Heart right ventricle (tissue), 16 donors: ENCODE measurements around the gene NSG1. TPM values are rescaled to one million over a fixed set of nuclear protein-coding genes. Genes with fewer than 3 reads are reported as not detected.

Experiments used
- ATAC-seq, 8 donors: fragments of 200-7000 bp; cut with Tn5 transposase; one replicate each; pipeline ENCODE4 v1.9.1; 2020; ENCODE audit warnings: mild to moderate bottlenecking in 8 of 8, moderate library complexity in 8 of 8, moderate number of reproducible peaks in 1 of 8
- DNase-seq, 2 donors: peaks; one replicate each; pipeline ENCODE4 v3.0.0-alpha.2; 2020
- H3K27ac ChIP-seq, 10 donors: fragments of 200-600 bp; sonication (generic) in 2 of 10; one replicate each; pipeline versions ENCODE4 v1.5.0 to v1.8.0; 2020 to 2022; ENCODE audit warnings: mild to moderate bottlenecking in 3 of 10
- H3K27me3 ChIP-seq, 7 donors: fragments of 200-600 bp; one replicate each; pipeline ENCODE4 v1.8.0; 2021 to 2022; ENCODE audit warnings: mild to moderate bottlenecking in 2 of 7
- H3K36me3 ChIP-seq, 9 donors: fragments of 200-600 bp; sonication (generic) in 1 of 9; one replicate each; pipeline versions ENCODE4 v1.5.0 to v1.8.0; 2020 to 2022; ENCODE audit warnings: mild to moderate bottlenecking in 2 of 9
- H3K4me1 ChIP-seq, 9 donors: fragments of 200-600 bp; sonication (generic) in 1 of 9; one replicate each; pipeline versions ENCODE4 v1.5.0 to v1.8.0; 2020 to 2022; ENCODE audit warnings: mild to moderate bottlenecking in 4 of 9
- H3K4me3 ChIP-seq, 10 donors: fragments of 200-600 bp; sonication (generic) in 2 of 10; one replicate each; pipeline versions ENCODE4 v1.5.0 to v1.8.0; 2020 to 2022; ENCODE audit warnings: mild to moderate bottlenecking in 7 of 10, moderate library complexity in 2 of 10
- H3K9me3 ChIP-seq, 11 donors: fragments of 200-600 bp in 10 of 11; sonication (generic) in 2 of 11; one replicate each; pipeline versions ENCODE4 v1.5.0 to v1.8.0; 2013 to 2022; ENCODE audit warnings: mild to moderate bottlenecking in 2 of 11, control low read depth in 1 of 11, moderate library complexity in 1 of 11
- WGBS, 2 donors: extraction: QIAGEN DNeasy Blood & Tissue Kit; methylation state at CpG; one replicate each; pipeline ENCODE4 v1.1.7; 2013; ENCODE audit warnings: inconsistent platforms in 1 of 2; 5-methylcytosine and 5-hydroxymethylcytosine counted together
- intact Hi-C, 10 donors: fragments of 100-400 bp; cut with DNase I; formaldehyde crosslinking; loops; one replicate each; pipeline versions ENCODE4 v1.11.1 to v1.14.2; 2022
- polyA plus RNA-seq, 2 donors: library from polyadenylated mRNA; stranded (reverse); fragments of 200-250 nt; gene quantifications; one replicate each; pipeline ENCODE4 v1.2.3, GENCODE V29; 2013
- total RNA-seq, 10 donors: library from RNA; stranded (reverse); fragmentation: NEBNext Ultra II Directional in 3 of 10; extraction: Animal tissue kit (Norgen Biotek cat#: 25700) in 3 of 10; gene quantifications; one replicate each; pipeline versions ENCODE4 v1.2.1 to v1.2.4, GENCODE V29; 2021 to 2023
- TF ChIP-seq, protein P1 (sequence below), 9 donors: fragments of 200-600 bp; sonication (generic) in 2 of 9; IDR thresholded peaks; one replicate each; pipeline versions ENCODE4 v1.5.0 to v1.8.0; 2021 to 2022; ENCODE audit warnings: antibody characterized with exemption in 9 of 9, mild to moderate bottlenecking in 5 of 9, moderate library complexity in 1 of 9
- donor health status: Arrhythmogenic right ventricular cardiomyopathy.
- donor health status: ischemic (EF 13 %, LVEDD 7.1; RV severe dilation, severe dysfunction).
- donor health status: healthy with polysubstance abuse.
- donor health status: DM: no; HTN: yes; CAD: no.
- donor health status: DM: no; HTN: no; CAD: no.
- donor health status: ischemic (EF 25% LVEDD 6.9; RV normal size, moderate dysfunction).
- donor health status: ischemic (EF 25% LVEDD 5.7; RV mildly dilated, moderate dysfunction).
- donor health status: healthy.
- donor health status: DM: yes; HTN: yes; CAD: no.
- donor health status: Ischemic cardiomyopathy.
- donor health status: ischemic (EF 35%, LVEDD 5.7; RV mildly dilated, moderate dysfunction).
- donor health status: nonischemic (EF 11% LVEDD 7.7; RV severe dilation, severe dysfunction).
- donor health status: DM: yes; HTN: yes; CAD: no.
- donor health status: PGD.
- donor health status: ischemic (EF 29% LVEDD 5.4; RV normal size, mild dysfunction).
- donor health status: nonischemic (EF 23%, LVEDD 6.1; RV moderate dilation, normal function).

The NSG1 gene
- total and polyA plus RNA-seq, 12 donors = 1.4 to 10.5 (median 3.4) TPM

DNA sequence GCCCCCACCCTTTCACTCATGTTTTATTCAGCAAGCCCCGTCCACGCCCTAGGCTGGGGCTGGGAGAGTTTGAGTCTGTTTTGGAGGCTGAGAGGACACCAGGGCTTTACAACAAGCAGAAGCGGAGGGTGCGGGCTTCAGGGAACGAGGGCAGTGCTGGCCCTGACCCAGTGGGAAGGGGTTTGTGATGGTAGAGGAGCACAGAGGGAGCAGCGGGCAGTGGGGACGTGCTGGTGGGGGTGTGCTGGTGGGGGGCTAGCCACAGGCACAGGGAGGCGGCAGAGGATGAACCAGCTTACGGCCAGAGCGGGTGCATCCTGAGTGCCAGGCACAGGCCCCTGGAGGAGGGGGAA, 26.4 kb downstream of the NSG1 start:
- 81 to 86% methylated on average over 10 of the region's 10 CpGs for WGBS, 2 donors
- no peak for DNase-seq
- H3K36me3 ChIP-seq = peaks cover 0 to 21% (median under 1%) of the 10 kb centered on the region in 9 donors
- H3K27me3 ChIP-seq = no peaks in the 10 kb centered on the region
- TF ChIP-seq, protein P1, sequence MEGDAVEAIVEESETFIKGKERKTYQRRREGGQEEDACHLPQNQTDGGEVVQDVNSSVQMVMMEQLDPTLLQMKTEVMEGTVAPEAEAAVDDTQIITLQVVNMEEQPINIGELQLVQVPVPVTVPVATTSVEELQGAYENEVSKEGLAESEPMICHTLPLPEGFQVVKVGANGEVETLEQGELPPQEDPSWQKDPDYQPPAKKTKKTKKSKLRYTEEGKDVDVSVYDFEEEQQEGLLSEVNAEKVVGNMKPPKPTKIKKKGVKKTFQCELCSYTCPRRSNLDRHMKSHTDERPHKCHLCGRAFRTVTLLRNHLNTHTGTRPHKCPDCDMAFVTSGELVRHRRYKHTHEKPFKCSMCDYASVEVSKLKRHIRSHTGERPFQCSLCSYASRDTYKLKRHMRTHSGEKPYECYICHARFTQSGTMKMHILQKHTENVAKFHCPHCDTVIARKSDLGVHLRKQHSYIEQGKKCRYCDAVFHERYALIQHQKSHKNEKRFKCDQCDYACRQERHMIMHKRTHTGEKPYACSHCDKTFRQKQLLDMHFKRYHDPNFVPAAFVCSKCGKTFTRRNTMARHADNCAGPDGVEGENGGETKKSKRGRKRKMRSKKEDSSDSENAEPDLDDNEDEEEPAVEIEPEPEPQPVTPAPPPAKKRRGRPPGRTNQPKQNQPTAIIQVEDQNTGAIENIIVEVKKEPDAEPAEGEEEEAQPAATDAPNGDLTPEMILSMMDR (IDR thresholded peaks at IDR 0.05) = no peak
- no peak overlapping the region for H3K27ac ChIP-seq
- intact Hi-C loops = no loop called here
- no peaks in the 10 kb centered on the region for H3K9me3 ChIP-seq
- ATAC-seq = peak in 1 of 8 donors; percentile 11
- no peak overlapping the region for H3K4me3 ChIP-seq
- no peaks in the 10 kb centered on the region for H3K4me1 ChIP-seq

DNA sequence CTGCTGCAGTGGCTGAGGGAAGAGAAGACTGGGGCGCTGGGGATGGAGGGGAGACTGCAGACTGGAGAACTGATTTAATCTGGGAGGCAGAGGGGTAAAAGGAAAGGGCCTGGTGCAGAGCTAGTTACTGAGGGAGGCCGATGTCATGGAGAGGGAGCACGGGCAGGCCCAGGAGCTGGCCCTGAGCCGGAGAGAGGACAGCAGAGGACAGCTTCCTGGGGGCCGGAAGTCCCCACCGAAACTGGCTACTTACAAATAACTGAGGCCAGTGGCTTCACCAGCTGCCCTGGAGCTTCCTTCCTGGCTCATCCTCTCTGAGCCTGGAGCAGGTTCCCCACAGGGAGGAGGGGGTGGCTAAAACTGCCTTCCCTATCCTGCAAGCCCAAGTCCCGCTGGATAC, 26.9 kb downstream of the NSG1 start:
- Histone ChIP-seq H3K4me1 (no peaks in the 10 kb centered on the region), H3K36me3 (peaks cover 0 to 26% (median 5%) of the 10 kb centered on the region in 9 donors), H3K27me3 (no peaks in the 10 kb centered on the region), H3K4me3 (no peak overlapping the region), H3K27ac (no peak overlapping the region), H3K9me3 (no peaks in the 10 kb centered on the region)
- ATAC-seq (no peak), DNase-seq (no peak)
- intact Hi-C loops = no loop called here
- TF ChIP-seq, protein P1 (IDR thresholded peaks at IDR 0.05) = no peak
- 76 to 83% methylated on average over 7 of the region's 7 CpGs for WGBS, 2 donors

DNA sequence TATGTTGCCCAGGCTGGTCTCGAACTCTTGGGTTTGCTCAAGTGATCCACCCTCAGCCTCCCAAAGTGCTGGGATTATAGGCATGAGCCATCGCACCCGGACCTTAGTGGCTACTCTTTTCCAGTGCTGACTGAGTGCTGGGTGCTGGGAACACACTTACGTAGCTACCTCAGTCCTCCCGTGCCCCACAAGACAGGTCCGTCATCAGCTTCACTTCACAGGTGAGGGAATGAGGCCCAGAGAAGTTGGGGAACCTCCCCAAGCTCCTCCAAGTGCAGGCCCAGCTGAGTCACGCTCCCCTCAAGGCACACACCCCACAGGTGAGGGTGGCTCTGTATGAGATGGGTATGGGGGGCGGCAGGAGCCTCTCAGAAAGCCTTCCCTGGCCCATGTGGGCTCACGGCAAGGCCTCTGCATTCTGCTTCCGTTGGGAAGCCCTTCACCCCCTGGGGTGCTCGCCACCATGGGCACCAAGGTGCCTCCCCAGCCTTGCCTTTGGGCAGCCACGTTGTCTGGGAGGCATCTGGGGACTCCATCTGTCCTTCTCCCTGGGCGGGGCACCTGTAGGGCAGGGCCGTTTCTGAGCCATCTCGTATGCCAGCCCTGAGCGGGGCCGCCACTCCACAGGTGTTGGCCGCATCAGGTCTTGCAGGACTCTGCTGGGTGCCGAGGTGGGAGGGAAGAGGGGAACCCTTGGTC, 28.4 kb downstream of the NSG1 start:
- 94 to 95% methylated on average over 19 of the region's 19 CpGs for WGBS, 2 donors
- intact Hi-C loops = no loop called here
- ATAC-seq (no peak), DNase-seq (no peak)
- no peaks in the 10 kb centered on the region for H3K27me3 ChIP-seq
- TF ChIP-seq, protein P1 (IDR thresholded peaks at IDR 0.05) = no peak
- H3K4me3 ChIP-seq = no peak overlapping the region
- H3K36me3 ChIP-seq = peaks cover 0 to 40% (median 16%) of the 10 kb centered on the region in 9 donors
- H3K4me1 ChIP-seq = no peaks in the 10 kb centered on the region
- H3K9me3 ChIP-seq = no peaks in the 10 kb centered on the region
- H3K27ac ChIP-seq = no peak overlapping the region

DNA sequence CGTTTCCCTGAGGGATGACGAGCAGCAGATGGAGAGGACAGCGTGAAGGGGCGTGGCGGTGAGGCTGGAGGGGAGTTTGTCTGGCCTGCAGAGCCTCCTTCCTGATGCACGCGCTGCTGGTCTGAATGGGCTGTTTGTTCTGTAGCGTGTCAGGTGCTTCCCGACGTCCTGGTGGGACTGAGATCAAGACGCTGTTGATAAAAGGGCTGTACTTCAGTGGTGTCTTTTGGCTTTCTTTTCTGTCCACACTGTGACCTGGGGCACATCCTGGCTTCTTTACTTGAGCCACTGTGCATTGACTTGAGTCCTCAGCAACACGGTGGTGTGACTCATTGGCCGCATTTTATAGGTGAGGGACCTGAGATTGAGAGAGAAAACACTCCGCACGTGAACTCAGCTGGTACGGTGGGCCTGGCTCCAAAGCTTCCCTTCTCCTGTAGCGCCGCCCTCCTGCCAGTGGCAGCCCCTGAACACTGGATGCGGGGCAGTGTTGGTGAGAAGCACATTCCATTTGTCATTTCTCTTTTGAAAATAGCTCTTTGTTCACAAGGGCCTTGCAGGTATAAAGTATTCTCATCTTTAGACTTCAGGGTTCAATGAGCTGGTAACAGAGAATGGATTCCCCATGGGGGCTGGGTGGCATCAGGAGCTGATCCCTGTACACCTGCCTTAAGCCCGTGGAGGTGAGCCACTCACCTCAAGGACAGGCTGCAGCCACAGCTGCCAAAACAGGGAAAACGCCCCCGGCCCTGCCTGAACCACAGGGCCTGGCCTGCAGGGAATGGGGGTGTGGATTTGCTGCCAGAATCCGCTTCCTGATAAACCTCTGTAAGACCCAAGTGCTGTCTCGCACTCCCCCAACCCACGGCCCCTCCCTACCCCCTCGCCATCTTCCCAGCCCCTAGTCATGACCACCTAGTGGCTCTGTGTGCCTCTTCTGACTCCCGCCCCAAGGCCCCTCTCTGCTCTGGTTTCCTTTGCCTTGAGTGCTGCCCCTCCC, 29.2 kb downstream of the NSG1 start:
- intact Hi-C loops = no loop called here
- H3K27ac ChIP-seq = no peak overlapping the region
- DNase-seq (no peak), ATAC-seq (no peak)
- TF ChIP-seq, protein P1 (IDR thresholded peaks at IDR 0.05) = no peak
- no peaks in the 10 kb centered on the region for H3K9me3 ChIP-seq
- 89 to 91% methylated on average over 27 of the region's 27 CpGs for WGBS, 2 donors
- H3K27me3 ChIP-seq = no peaks in the 10 kb centered on the region
- H3K36me3 ChIP-seq = peaks cover 0 to 49% (median 24%) of the 10 kb centered on the region in 9 donors
- H3K4me1 ChIP-seq = no peaks in the 10 kb centered on the region
- no peak overlapping the region for H3K4me3 ChIP-seq
